HG03135 (cell line): ENCODE measurements around the gene LEP.
"Not testable (repeated sequence)": the region's sequence is repeated elsewhere in the genome, so short reads cannot be mapped to it uniquely, and the experiment has no call there.

Source experiments
- ATAC-seq: cut with Tn5 transposase; IDR thresholded peaks from one replicate; pipeline ENCODE4 v1.9.1; 2021; ENCODE audit warnings: mild to moderate bottlenecking, moderate library complexity; ENCODE audit not compliant: unreplicated experiment

Gene LEP

DNA sequence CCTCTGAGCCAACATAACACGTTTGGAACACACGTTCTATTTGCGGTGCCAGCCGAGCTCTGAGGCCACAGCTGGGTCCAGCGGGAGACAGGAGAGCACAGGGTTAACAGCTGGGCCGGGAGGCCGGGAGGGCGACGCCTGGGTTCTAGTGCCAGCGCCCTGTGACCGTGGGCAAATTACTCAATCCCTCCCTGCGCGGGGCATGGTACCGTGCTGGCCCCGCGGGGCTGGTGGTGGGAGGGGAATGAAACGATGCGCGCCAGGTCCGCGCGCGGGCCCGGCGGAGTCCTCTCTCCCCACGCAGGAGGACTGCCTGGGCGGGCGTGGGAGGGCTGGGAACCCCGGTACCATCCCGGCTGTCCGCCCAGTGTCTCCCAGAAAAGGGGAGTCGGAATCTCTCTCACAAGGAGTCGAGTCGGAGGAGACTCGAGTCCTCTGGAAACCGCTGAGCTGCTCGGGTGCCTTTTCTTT lies 30.4 kb downstream of the LEP start:
- no peak for ATAC-seq

DNA sequence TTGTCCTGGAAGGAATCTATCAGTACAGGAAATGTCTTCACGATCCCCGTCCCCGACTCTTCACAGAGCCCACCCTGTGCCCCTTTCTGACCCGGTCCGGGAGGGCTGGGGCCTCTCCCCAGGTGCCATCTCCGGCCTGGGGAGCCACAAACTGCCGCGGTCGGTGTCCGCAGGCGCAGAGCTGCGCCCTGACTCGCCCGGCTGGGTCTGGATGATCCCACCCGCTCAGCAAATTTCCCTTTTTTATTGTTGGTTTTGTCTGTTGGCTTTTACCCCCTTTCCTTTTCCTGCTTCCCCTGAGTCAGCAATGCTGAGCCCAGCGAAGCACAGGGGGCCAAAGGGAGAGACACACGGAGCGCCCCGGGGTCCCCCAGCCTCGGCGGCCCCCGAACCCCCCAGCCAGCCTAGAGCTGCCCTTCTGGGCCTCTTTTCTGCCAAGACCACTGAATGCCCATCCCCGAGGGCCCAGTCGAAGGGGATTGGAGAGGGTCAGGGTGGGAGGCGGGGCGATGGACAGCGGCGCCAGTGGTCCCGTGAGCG lies 30.9 kb downstream of the LEP start:
- ATAC-seq: no peak

DNA sequence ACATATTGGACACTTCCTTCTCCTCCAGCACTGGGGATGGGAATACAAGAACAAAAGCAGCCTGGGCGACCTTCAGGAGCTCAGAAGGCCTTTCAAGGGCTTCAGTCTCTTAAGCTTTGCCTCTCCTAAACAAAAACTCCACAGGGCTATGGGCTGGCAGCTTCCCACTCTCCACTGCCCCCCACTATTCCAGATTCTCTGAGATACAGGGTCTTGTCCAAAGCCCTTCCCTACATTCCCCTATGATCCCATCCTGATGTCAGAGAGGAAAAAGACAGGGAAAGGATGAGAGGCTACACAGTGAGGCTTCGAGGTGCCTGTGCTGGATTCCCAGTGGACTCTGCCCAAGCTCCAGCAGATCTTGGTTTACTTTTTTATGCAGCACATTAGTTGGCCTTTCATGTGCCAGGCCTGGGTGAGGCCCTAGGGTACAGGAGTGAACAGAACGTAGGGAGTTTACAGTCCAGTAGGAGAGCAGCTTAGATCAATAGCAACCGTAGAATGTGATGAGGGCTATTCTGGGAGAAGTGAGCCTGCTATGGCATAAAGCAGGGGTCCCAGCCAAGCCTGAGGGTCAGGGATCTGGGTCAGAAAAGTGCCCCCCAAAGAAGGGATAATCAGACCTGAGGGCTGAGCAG lies 33.3 kb downstream of the LEP start:
- ATAC-seq: no peak

DNA sequence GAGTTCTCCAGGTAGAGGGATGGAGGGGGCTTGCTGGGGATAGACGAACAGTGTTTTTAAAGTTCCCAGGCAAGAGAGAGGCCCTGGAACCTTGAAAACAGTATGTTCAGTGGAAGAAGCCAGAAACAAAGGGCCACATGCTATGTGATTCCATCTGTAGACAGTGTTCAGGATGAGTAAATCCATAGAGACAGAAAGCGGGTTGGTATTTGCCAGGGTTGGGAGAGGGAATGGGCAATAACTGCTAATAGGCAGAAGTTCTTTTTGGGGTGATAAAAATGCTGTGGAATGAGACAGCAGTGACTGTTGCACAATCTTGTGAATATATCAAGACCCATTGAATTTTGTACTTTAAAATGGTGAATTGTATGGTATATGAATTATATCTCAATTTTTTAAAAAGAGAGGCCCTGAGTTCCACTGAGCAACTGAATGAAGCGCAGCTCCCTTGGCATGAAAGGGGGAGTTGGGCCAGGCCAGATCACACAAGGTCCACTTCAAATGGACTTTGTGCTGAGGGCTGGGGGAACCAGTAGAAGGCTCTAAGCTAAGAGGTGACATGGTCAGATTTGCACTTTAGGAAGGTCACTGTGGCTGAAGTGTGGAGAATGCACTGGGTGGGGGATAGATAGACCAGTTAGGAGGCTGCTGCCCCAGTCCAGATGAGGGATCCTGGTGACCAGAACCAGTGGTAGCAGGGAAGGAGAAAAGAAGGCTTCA lies 34.0 kb downstream of the LEP start:
- no peak for ATAC-seq

DNA sequence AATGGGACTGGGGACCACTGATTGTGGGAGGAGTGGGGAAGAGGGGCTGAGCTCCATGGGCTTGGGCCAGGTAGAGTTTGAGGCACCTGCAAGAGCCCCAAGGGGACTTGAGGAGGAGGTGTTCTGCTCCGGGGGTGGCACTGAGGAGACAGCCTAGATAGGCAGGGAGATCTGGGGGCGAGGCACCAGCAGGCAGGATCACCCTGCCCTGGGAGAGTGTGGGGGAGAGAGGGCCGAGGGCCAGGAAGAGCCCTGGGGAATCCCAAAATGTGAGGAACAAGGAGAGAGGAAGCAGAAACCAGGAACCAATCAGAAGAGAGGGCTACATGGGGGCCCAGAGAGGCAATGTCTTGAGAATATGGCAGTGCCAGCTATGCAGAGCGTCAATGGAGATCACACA lies 34.6 kb downstream of the LEP start:
- ATAC-seq: no peak

DNA sequence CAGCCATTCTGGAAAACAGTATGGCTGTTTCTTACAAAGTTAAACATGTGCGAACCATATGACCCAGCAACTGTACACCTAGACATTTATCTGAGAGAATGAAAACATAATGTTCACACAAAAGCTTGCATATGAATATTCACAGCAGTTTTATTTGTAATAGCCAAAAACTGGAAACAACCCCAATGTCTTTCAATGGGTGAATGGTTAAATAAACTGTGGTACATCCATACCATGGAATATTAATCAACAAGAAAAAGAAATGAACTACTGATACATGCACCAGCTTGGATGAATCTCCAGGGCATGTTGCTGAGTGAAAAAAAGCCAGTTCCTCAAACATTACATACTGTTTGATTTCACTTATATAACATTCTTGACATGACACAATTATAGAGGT lies 37.3 kb downstream of the LEP start:
- ATAC-seq: no peak

DNA sequence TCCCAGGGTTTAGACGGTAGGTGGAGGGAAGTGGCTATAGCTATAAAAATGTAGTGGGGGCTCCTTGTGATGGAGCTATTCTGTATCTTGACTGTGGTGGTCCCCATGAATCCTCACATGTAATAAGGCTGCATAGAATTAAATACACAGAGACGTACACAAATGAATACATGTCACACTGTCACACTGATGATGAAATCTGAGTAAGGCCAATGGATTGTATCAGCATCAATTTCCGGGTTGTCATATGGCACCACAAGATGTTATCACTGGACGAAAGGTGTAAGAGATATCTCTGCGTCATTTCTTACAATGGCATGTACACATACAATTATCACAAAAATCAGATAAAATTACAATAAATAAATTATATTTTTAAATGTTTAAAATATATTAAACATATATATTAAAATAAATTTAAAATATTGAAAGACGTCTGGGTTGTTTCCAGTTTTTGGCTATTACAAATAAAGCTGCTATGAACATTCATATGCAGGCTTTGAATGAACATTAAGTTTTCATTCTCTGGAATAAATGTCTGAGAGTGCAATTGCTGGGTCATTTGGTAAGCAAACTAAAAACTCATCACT lies 38.1 kb downstream of the LEP start:
- ATAC-seq: no peak

DNA sequence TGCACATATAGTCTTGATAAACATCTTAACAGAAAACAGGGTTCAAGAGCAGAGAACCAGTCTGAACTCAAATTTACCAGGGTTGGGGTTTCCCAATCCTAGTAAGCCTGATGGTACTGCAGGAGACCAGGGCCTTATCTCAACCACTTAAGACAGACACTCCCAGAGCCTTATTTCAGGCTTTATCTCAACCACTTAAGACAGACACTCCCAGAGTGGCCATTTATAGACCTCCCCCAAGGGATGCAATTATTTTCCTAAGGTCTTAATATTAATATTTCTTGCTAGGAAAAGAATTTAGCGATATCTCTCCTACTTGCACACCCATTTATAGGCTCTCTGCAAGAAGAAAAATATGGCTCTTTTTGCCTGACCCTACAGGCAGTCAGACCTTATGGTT lies 39.4 kb downstream of the LEP start:
- ATAC-seq: not testable (repeated sequence)

DNA sequence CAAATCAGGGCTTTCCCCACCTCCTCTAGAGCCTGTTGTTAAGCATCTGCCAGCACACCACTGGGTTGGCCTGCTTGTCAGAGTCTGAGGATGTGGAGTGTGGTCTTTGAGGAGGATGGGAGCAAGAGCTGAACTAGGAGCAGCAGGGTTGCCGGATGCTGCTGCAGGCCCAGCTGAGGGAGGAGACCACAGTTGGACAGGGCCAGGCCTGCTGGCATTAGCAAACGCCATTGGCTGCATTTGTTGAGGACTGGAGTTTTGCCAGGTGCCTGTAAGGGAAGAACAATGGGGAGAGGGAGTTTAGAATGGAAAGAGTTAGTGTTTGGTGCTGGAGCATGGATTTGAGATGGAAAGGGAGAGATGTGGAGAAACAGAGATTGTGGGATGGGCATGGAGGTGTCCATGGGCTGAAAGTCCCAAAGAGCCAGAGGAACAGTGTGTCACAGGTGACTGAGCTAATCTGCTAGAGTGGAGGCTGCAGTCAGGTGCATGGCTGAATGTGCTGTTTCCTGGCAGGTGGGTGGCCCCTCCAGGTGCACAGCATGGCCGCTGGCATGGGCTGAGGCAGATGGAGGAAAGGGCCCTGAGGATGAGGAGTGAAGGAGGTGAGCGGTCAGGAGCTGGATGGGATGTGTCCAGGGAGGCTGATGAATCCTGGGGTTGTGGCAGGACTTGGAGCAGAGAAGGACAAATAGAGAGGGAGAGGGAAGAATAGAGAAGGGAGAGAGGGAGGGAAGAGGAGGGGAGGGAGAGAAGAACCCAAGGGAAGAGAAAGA lies 40.7 kb downstream of the LEP start:
- ATAC-seq: no peak

DNA sequence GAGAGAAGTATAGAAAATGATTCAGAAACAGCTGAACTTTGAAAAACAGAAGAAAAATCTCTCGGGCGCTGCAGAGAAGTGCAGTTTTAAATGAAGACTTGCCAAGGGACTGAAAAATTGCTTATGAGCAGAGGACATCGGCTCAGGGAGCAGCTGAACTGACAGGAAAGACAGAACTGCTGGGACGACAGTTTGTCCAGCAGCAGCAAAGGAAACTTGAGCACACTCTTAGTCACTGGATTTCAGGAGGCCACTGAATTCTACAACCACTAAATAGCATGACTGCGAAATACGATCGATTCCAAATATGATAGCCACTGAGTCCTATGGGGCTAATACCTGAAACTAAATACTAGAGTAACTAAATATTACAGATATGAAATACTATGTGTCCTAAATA lies 43.0 kb downstream of the LEP start:
- ATAC-seq: no peak

DNA sequence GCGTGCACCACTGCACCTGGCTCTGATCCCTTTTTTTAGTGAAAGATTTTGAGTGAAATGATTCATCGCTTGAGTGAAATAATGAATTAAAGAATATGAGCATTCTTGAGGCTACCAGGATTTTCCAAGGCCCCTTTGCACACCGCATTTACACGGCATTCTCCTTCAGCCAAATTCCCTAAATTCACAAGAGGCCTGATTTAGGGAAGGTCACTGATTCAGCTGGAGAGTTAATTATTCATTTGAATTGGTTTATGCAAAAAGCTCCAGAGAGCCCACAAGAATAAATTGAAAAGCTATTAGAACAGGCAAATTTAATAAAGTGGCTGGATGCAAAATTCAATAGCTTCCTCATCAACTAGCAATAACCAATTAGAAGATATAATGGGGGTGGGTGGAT lies 46.5 kb downstream of the LEP start:
- ATAC-seq: no peak

DNA sequence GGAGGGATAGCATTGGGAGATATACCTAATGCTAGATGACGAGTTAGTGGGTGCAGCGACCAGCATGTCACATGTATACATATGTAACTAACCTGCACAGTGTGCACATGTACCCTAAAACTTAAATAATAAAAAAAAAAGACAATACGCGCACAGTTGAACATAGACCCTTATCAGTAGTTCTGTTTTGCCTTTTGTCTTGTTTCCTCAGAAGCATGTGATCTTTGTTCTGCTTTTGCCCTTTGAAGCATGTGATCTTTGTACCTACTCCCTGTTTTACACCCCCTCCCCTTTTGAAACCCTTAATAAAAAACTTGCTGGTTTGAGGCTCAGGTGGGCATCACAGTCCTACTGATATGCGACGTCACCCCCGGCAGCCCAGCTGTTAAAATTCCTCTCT lies 56.9 kb downstream of the LEP start:
- ATAC-seq: not testable (repeated sequence)

DNA sequence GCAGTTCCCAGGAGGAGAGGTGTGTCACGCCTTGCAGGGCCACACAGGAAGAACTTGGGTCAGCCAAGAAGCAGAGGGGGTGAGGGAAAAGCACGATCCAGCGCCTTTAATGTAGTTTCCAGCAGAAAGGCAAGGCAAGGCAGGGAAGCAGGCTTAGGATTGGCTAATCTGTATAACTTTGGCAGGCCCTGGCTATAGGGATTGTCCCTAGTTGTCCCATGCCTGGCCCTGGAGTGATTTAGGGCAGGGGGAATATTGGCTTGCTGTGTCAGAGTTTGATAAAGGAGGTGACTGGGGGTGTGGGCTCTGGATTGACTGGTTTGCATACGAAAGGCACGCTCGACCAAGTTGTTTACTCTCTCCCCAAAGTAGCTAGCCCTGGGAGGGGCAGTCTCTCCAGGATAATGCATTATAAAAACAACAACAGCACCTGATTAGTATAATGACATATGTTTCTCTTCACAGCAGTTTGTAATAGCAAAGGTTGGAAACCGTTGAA lies 58.1 kb downstream of the LEP start:
- no peak for ATAC-seq

DNA sequence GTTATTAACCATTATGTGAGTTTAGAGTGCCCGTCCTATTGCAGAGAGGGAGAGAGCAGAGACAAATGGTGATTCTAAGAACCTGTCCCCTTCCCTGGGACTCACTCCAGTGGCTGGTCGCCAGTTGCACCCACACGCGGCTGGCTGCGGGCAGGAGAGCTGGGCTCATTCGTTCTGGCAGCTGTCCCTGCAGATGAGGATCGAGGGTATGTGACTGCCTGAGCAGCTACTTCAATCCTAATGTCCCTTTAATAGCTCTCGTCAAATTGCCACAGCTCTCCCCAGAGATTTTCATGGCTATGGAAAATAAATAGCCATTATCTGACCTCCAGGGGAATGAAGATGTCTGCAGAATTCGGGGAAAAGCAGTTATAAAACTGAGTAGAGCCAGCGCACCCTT lies 61.1 kb downstream of the LEP start:
- no peak for ATAC-seq

DNA sequence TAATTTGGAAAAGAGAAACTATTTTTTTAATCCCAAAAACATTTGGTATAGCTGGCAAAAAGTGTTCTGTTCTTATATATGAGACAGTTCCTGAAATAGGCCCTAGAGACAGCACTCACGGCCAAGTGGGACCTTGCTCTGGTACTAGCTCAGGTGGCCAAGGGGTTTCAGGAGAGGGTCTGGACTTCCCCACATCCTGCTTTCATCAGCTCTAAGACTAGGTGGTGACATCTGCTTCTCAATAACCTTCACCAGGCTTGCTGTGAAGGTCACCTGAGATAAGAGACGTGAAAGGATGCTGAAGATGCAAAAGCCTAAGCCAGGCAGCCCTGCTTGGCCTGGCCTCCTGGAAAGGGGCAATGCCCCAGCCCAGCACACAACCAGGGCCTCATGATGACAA lies 62.1 kb downstream of the LEP start:
- no peak for ATAC-seq

DNA sequence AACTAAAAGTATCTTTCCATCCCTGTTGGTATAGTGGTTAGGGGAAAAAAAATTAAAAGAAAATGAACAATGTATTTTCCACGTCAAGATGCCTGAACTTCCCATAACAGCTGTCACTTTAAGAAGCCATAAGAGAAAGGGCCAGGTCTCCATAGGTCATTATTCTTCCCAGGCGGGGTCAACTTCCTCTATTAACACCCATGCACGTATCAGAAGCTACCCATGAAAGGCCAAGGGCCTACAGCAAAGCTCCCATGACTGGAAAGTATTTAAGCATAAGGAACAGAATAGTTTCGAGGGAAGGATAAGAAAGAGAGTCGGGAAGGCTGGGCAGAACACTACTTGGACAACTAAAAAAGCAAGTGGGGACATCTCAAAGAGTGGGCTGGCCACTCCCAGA lies 62.6 kb downstream of the LEP start:
- no peak for ATAC-seq

DNA sequence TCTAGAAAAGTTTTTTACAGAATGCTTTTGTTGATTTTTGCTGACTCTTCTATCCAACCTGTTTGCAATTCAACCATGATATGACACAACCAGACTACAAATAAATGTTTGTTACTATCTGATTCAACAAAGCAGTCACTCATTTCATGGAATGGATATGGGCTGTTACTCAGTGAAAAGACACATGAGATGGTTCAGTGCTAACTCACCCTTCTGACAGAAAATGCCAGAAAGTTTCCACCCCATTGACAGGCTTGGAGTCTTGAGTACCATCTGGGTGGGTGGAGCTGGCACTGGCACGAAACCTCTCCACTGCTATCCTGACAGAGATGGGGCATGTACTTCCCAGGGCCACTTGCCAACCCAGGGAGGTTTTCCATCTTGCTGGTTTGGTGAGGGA lies 63.1 kb downstream of the LEP start:
- ATAC-seq: no peak

DNA sequence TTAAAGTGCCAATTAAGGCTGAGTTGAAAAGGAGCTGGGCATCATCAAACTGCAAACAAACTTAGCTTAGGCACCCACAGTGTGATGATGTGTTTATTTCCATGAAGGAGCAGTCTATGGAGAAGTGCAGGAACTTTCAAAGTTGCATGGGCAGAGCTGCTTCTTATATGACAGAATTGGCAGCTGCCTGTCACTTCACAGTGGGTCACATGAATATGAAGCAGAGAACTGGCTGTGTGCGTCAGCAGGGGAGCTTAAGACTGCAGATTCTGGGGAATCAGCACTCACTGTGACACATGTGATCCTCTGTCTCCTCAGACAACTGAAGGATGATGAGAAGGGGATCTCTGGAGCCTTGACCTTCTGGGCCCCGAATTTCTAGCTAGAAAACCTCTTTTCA lies 66.0 kb downstream of the LEP start:
- ATAC-seq: no peak
